Fibroblast of villous mesenchyme (primary cell): Measurements from ENCODE around the gene DRAP1. TPM values are rescaled to one million over a fixed set of nuclear protein-coding genes. Genes with fewer than 3 reads are reported as not detected.
A peak's percentile ranks its signal among the peaks of the same experiment; 100 is the strongest.

Source experiments
- DNase-seq: peaks from one replicate; pipeline ENCODE4 v3.0.0-alpha.2; 2010; ENCODE audit warnings: low read depth
- H3K4me3 ChIP-seq: 2 replicates; pipeline ENCODE4 v1.5.1; 2011; ENCODE audit warnings: low read depth, mild to moderate bottlenecking, low read length
- CTCF ChIP-seq: IDR thresholded peaks from 2 replicates; pipeline ENCODE4 v1.5.1; 2012; ENCODE audit warnings: low read depth, mild to moderate bottlenecking, low read length; ENCODE audit not compliant: insufficient read depth
- total RNA-seq: library from RNA; depleted of rRNA; stranded (reverse); fragments of >200 nt; gene quantifications from 2 replicates; pipeline ENCODE4 v1.2.3, GENCODE V29; 2012

DRAP1 gene
- total RNA-seq, 1 donor, result 218 TPM

- TF ChIP-seq CTCF, result no peak
- DNase-seq, result no peak
- H3K4me3 ChIP-seq, result no peak overlapping the region
These were observed 25.1 kb upstream of the DRAP1 start for GRCh38 chr11:65894034-65894591.

- DNase-seq, result no peak
- TF ChIP-seq CTCF, result no peak
- no peak overlapping the region for H3K4me3 ChIP-seq
These were observed 23.7 kb upstream of the DRAP1 start for GRCh38 chr11:65895482-65895981.

GRCh38 chr11:65896034-65896999 is 22.9 kb upstream of the DRAP1 start:
- no peak for DNase-seq
- no peak overlapping the region for H3K4me3 ChIP-seq
- TF ChIP-seq CTCF, result no peak

- DNase-seq, result no peak
- H3K4me3 ChIP-seq, result no peak overlapping the region
- TF ChIP-seq CTCF, result no peak
These were observed 22.2 kb upstream of the DRAP1 start for GRCh38 chr11:65897020-65897471.

GRCh38 chr11:65898656-65899355 is 20.4 kb upstream of the DRAP1 start:
- TF ChIP-seq CTCF, result no peak
- H3K4me3 ChIP-seq, result peak overlapping the region; percentile 84
- DNase-seq, result no peak

- H3K4me3 ChIP-seq, result peak overlapping the region; percentile 84
- no peak for TF ChIP-seq CTCF
- DNase-seq, result peak; percentile 82
These were observed 19.7 kb upstream of the DRAP1 start for GRCh38 chr11:65899356-65900124.
